Tibial artery (tissue), 4 donors: ENCODE results near the gene MBTPS1.

ENCODE experiments used
- DNase-seq, 2 donors: peaks; one replicate each; pipeline ENCODE4 v3.0.0-alpha.2; 2019
- H3K27ac ChIP-seq, 2 donors: fragments of 200-600 bp; sonication (generic) in 1 of 2; 1 replicate in 1 of 2; 2 replicates in 1 of 2; pipeline ENCODE4 v1.5.1; 2018 to 2019; ENCODE audit warnings: mild to moderate bottlenecking in 1 of 2
- H3K27me3 ChIP-seq, 2 donors: fragments of 200-600 bp; sonication (generic) in 1 of 2; one replicate each; pipeline versions ENCODE4 v1.5.1 to v1.6.0; 2016 to 2019
- H3K36me3 ChIP-seq, 3 donors: fragments of 200-600 bp; sonication (generic) in 2 of 3; one replicate each; pipeline ENCODE4 v1.5.1; 2016 to 2019; ENCODE audit warnings: mild to moderate bottlenecking in 2 of 3
- H3K4me1 ChIP-seq, 4 donors: fragments of 200-600 bp; sonication (generic) in 2 of 4; 1 replicate in 3 of 4; 2 replicates in 1 of 4; pipeline ENCODE4 v1.5.1; 2016 to 2019
- H3K4me3 ChIP-seq, 2 donors: fragments of 200-600 bp; sonication (generic) in 1 of 2; 1 replicate in 1 of 2; 2 replicates in 1 of 2; pipeline ENCODE4 v1.5.1; 2018 to 2019; ENCODE audit warnings: mild to moderate bottlenecking in 2 of 2
- H3K9me3 ChIP-seq, 3 donors: fragments of 200-600 bp; sonication (generic) in 1 of 3; one replicate each; pipeline ENCODE4 v1.5.1; 2016 to 2019
- intact Hi-C: fragments of 100-400 bp; cut with DNase I; formaldehyde crosslinking; loops from one replicate; pipeline ENCODE4 v1.15.0; 2023; ENCODE audit warnings: low total_unique reads
- TF ChIP-seq, protein P1 (sequence below), 2 experiments: fragments of 200-600 bp in 1 of 2; fragments of 450-650 bp in 1 of 2; IDR thresholded peaks; one replicate each; pipeline ENCODE4 v1.5.1; 2017 to 2019; ENCODE audit warnings: antibody characterized with exemption in 2 of 2, mild to moderate bottlenecking in 1 of 2, moderate library complexity in 1 of 2

Gene MBTPS1

DNA sequence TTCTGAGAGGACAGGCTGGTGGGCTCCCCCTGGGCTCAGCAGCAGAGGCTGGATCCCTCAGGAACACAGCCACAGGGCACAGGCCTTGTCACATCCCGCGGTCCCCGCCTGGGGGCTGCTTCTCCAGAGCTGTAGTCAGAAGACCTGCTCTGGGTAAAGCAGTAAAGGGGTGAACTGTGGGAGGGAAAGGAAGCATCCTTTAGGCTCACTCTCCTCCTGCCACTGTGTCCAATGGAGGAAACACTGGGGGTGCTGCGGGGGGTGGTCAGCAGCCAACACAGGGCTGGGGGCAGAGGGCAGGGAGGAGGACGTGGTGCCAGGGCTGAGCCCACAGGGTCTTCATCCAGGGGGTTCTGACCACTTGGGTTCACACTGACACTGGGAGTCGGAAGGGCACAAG is 69.1 kb downstream of the MBTPS1 start:
- DNase-seq = no peak
- Histone ChIP-seq H3K4me1 (no peaks in the 10 kb centered on the region), H3K9me3 (no peaks in the 10 kb centered on the region), H3K27me3 (peaks cover 0 to 18% of the 10 kb centered on the region in 2 donors), H3K27ac (no peak overlapping the region), H3K4me3 (no peak overlapping the region), H3K36me3 (peaks cover 12 to 43% (median 43%) of the 10 kb centered on the region in 3 donors)
- TF ChIP-seq, protein P1, sequence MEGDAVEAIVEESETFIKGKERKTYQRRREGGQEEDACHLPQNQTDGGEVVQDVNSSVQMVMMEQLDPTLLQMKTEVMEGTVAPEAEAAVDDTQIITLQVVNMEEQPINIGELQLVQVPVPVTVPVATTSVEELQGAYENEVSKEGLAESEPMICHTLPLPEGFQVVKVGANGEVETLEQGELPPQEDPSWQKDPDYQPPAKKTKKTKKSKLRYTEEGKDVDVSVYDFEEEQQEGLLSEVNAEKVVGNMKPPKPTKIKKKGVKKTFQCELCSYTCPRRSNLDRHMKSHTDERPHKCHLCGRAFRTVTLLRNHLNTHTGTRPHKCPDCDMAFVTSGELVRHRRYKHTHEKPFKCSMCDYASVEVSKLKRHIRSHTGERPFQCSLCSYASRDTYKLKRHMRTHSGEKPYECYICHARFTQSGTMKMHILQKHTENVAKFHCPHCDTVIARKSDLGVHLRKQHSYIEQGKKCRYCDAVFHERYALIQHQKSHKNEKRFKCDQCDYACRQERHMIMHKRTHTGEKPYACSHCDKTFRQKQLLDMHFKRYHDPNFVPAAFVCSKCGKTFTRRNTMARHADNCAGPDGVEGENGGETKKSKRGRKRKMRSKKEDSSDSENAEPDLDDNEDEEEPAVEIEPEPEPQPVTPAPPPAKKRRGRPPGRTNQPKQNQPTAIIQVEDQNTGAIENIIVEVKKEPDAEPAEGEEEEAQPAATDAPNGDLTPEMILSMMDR (IDR thresholded peaks at IDR 0.05) = no peak
- intact Hi-C loops = no loop called here

DNA sequence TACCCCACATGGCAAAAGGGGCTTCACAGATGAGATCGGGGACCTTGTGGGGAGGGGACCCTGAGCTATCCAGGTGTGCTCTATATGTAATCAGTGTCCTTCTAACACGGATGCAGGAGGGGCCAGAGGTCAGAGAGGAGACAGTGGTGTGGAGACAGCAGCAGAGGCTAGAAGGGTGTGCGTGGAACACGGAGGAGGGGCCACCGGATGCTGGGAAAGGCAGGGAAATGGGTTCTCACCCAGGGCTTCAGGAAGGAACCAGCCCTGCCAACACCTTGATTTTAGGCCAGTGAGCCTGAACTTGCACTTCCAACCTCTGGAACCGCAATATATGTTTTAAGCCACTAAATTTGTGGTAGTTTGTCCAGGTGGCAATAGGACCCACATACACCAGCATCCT is 69.5 kb downstream of the MBTPS1 start:
- H3K27ac ChIP-seq = no peak overlapping the region
- peaks cover 0 to 22% of the 10 kb centered on the region in 2 donors for H3K27me3 ChIP-seq
- no peak overlapping the region for H3K4me3 ChIP-seq
- TF ChIP-seq, protein P1 (IDR thresholded peaks at IDR 0.05) = no peak
- H3K9me3 ChIP-seq = no peaks in the 10 kb centered on the region
- H3K36me3 ChIP-seq = peaks cover 12 to 39% (median 38%) of the 10 kb centered on the region in 3 donors
- H3K4me1 ChIP-seq = no peaks in the 10 kb centered on the region
- no peak for DNase-seq
- intact Hi-C loops = no loop called here

DNA sequence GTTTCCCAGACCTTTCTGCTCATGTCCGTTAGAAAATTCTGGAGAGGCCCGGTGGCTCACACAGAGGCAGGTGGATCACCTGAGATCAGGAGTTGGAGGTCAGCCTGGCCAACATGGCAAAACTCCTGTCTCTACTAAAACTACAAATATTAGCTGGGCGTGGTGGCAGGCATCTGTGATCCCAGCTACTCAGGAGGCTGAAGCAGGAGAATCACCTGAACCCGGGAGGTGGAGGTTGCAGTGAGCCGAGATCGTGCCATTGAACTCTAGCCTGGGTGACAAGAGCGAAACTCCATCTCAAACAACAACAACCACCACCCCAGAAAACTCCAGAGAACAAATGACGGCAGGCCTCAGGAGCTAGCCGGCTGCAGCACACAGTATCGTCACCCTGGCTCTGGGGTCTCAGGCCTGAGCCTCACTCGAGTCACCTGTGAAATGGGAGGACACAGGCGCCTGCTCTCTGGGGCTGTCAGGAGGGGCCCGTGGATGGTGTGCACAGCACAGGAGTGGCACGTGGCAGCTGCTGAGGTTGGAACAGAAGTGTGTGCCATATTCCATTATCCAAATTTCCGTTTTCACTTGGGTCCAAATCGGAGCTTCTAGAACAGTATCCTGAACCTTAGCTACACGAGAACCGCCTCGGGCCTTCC is 70.8 kb downstream of the MBTPS1 start:
- TF ChIP-seq, protein P1 (IDR thresholded peaks at IDR 0.05) = no peak
- H3K27me3 ChIP-seq = peaks cover 0 to 29% of the 10 kb centered on the region in 2 donors
- no peak for DNase-seq
- no peaks in the 10 kb centered on the region for H3K9me3 ChIP-seq
- H3K4me1 ChIP-seq = no peaks in the 10 kb centered on the region
- H3K27ac ChIP-seq = no peak overlapping the region
- H3K4me3 ChIP-seq = no peak overlapping the region
- peaks cover 12 to 30% (median 26%) of the 10 kb centered on the region in 3 donors for H3K36me3 ChIP-seq
- intact Hi-C loops = no loop called here

DNA sequence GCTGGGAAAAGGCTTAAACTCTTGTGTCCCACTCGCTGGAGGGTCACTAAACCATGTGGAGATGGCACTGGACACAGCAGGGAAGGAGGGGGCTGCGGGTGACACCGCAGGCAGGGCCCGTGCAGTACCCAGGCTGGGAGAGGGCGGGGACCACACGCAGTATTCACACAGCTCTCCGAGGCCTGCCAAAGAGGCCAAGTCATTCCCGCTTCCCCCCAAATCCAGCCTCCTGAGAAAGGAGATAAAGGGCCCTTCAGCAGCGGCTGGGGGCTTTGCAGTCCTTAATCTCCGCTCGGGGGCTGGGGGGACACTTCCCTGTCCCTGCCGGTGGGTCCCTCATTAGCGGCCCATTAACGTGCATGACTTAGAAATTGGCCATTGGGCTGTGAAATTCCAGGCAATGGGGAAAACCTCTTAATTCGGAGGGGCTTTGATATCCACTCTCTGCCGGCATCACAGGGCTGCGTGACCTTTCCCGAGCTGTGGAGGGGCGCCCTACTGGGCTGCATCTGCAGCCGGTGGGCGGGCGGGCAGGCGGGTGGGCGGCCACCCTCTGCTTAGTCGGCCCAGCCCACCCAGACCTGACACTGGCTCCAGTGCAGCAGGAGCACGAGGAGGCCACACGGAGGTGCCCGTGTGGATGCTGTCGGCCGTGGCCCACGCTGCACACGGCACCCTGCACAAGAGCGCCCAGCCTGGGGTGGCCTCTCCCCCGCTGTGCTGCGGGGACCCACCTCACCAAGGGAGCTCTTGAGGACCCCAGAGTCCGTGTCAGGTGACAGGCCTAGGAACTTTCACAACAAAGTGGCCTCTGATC is 71.5 kb downstream of the MBTPS1 start:
- H3K9me3 ChIP-seq = no peaks in the 10 kb centered on the region
- H3K36me3 ChIP-seq = peaks cover 8 to 27% (median 20%) of the 10 kb centered on the region in 3 donors
- H3K27me3 ChIP-seq = peaks cover 0 to 29% of the 10 kb centered on the region in 2 donors
- H3K27ac ChIP-seq = no peak overlapping the region
- H3K4me3 ChIP-seq = no peak overlapping the region
- no peak for DNase-seq
- no peaks in the 10 kb centered on the region for H3K4me1 ChIP-seq
- intact Hi-C loops = no loop called here
- TF ChIP-seq, protein P1 (IDR thresholded peaks at IDR 0.05) = no peak

DNA sequence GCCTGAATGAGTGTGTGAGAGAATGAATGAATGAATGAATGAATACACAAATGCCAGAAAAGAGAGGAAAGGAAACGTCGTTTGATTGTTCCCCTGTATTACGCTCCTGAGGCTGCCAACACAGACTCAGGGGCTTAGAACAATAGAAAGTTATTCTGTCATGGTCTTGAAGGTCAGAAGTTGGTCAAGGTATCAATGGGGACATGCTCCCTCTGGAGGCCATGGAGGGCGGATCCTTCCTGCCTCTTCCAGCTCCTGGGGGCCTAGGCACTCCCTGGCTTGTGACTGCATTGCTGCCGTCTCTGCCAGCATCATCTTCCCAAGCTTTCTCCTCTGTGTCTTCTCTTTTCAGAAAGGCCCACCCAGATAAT is 72.6 kb downstream of the MBTPS1 start:
- no peak for DNase-seq

More for the DNA sequence above, 72.6 kb downstream of the MBTPS1 start:
- no peak overlapping the region for H3K27ac ChIP-seq
- H3K9me3 ChIP-seq = no peaks in the 10 kb centered on the region
- no peak overlapping the region for H3K4me3 ChIP-seq
- no peaks in the 10 kb centered on the region for H3K4me1 ChIP-seq
- TF ChIP-seq, protein P1 (IDR thresholded peaks at IDR 0.05) = no peak
- intact Hi-C loops = no loop called here
- H3K36me3 ChIP-seq = peaks cover 0 to 16% (median 9%) of the 10 kb centered on the region in 3 donors
- H3K27me3 ChIP-seq = peaks cover 0 to 31% of the 10 kb centered on the region in 2 donors
